Stomach smooth muscle (tissue), 2 donors: Measurements from ENCODE around the gene FLAD1.

Experiments used
- H3K27ac ChIP-seq: one replicate; pipeline ENCODE4 v1.7.0; 2013; ENCODE audit warnings: mild to moderate bottlenecking, low read length, inconsistent platforms
- H3K27me3 ChIP-seq, 2 donors: one replicate each; pipeline ENCODE4 v1.7.0; 2013; ENCODE audit warnings: low read length in 2 of 2; ENCODE audit not compliant: insufficient read depth in 2 of 2, control insufficient read depth in 1 of 2
- H3K36me3 ChIP-seq, 2 donors: one replicate each; pipeline ENCODE4 v1.7.0; 2013; ENCODE audit warnings: low read length in 2 of 2; ENCODE audit not compliant: control insufficient read depth in 2 of 2, insufficient read depth in 2 of 2
- H3K4me1 ChIP-seq: one replicate; pipeline ENCODE4 v1.7.0; 2013; ENCODE audit warnings: low read length; ENCODE audit not compliant: control insufficient read depth, insufficient read depth
- H3K4me3 ChIP-seq, 2 donors: one replicate each; pipeline ENCODE4 v1.7.0; 2013; ENCODE audit warnings: low read length in 2 of 2
- H3K9ac ChIP-seq, 2 donors: one replicate each; pipeline ENCODE4 v1.7.0; 2013; ENCODE audit warnings: low read length in 2 of 2, mild to moderate bottlenecking in 1 of 2
- H3K9me3 ChIP-seq, 2 donors: one replicate each; pipeline ENCODE4 v1.7.0; 2013; ENCODE audit warnings: low read length in 2 of 2; ENCODE audit not compliant: control insufficient read depth in 2 of 2
- donor health status: healthy.
- donor health status: Pancreatic carcinoma.

Gene FLAD1

DNA sequence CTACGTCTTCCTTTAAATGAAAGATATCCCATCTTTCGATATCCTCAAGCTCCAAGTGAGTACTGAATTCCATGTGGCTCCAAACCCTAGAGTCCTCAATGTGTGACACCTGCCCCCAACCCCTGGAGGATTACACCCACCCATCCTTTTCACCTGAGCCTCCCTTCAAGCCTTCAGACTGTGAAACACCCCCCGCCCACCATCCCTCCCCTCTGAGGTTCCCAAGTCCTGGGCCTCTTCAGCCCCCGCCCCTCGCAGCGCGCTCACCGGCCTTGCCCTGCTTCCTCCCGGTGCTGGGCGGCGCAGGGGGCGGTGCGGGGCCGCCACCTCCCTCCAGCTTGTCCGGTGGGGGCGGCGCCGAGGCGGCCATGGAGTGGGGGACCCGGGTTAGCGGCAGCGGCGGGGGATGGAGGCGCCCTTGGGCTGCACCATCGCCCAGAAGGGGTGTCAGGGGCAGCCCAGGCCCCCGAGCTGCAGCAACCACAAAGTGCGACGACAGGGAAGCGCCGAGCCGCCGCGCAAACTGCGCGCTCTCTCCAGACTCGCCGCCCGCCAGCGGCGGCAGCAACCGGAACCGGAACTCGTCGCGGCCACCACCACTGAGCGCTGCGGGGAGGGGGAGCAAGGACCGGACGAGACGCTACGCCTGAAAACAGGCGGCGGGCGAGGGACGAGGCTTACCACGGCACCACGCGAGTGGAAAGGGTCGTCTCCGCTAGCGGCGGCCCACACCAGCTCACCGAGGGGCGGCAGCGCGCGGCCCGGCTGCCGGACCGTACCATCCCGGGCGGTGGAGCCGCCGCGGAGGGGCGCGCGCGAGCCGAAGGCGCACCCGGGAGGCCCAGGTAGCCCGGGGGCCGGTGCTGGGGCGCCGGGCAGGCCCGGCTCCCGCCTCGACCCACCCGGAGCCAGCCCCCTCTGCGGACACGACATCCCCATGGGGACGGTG, 21.7 kb upstream of the FLAD1 start, which contains the start of gene PYGO2:
Gene PYGO2 (minus strand): TSS at position 576 of the 949 bp plus-strand sequence. CDS start 206 bp downstream, at position 370.
- Histone ChIP-seq H3K27me3 (no peaks in the 10 kb centered on the region), H3K9ac (peak within 1 kb of the TSS; percentile 93 to 94), H3K27ac (peak within 1 kb of the TSS; percentile 94), H3K36me3 (peaks cover 33 to 35% of the 10 kb centered on the region in 2 donors), H3K9me3 (no peaks in the 10 kb centered on the region), H3K4me3 (peak within 1 kb of the TSS; percentile 31 to 85), H3K4me1 (peaks cover 41% of the 10 kb centered on the region)

- Histone ChIP-seq H3K27me3 (no peaks in the 10 kb centered on the region), H3K9me3 (no peaks in the 10 kb centered on the region), H3K27ac (peak overlapping the region; percentile 94), H3K36me3 (peaks cover 40 to 42% of the 10 kb centered on the region in 2 donors), H3K4me3 (peak overlapping the region; percentile 31 to 85), H3K9ac (peak overlapping the region; percentile 93 to 94), H3K4me1 (peaks cover 33% of the 10 kb centered on the region)
These were observed 20.9 kb upstream of the FLAD1 start for GRCh38 chr1:154962156-154962749.

- H3K9me3 ChIP-seq: no peaks in the 10 kb centered on the region
- peak overlapping the region; percentile 31 to 85 for H3K4me3 ChIP-seq
- peaks cover 46 to 48% of the 10 kb centered on the region in 2 donors for H3K36me3 ChIP-seq
- H3K27me3 ChIP-seq: no peaks in the 10 kb centered on the region
- H3K4me1 ChIP-seq: peaks cover 30% of the 10 kb centered on the region
- H3K27ac ChIP-seq: peak overlapping the region; percentile 94
- H3K9ac ChIP-seq: peak overlapping the region; percentile 93 to 94
These were observed 20.3 kb upstream of the FLAD1 start for GRCh38 chr1:154962795-154963330.

- no peaks in the 10 kb centered on the region for H3K9me3 ChIP-seq
- no peaks in the 10 kb centered on the region for H3K27me3 ChIP-seq
- no peak overlapping the region for H3K4me3 ChIP-seq
- peaks cover 44 to 51% of the 10 kb centered on the region in 2 donors for H3K36me3 ChIP-seq
- peaks cover 30% of the 10 kb centered on the region for H3K4me1 ChIP-seq
- H3K9ac ChIP-seq: peak overlapping the region in 1 of 2 donors; percentile 42
- H3K27ac ChIP-seq: no peak overlapping the region
These were observed 19.5 kb upstream of the FLAD1 start for GRCh38 chr1:154963643-154964042.

GRCh38 chr1:154964359-154964758, 18.8 kb upstream of the FLAD1 start:
- peaks cover 34% of the 10 kb centered on the region for H3K4me1 ChIP-seq
- no peaks in the 10 kb centered on the region for H3K9me3 ChIP-seq
- no peak overlapping the region for H3K4me3 ChIP-seq
- peaks cover 41 to 52% of the 10 kb centered on the region in 2 donors for H3K36me3 ChIP-seq
- no peak overlapping the region for H3K9ac ChIP-seq
- H3K27me3 ChIP-seq: no peaks in the 10 kb centered on the region
- H3K27ac ChIP-seq: no peak overlapping the region

- H3K4me1 ChIP-seq: peaks cover 40% of the 10 kb centered on the region
- no peak overlapping the region for H3K4me3 ChIP-seq
- H3K9me3 ChIP-seq: no peaks in the 10 kb centered on the region
- H3K27ac ChIP-seq: no peak overlapping the region
- no peaks in the 10 kb centered on the region for H3K27me3 ChIP-seq
- peaks cover 41 to 49% of the 10 kb centered on the region in 2 donors for H3K36me3 ChIP-seq
- no peak overlapping the region for H3K9ac ChIP-seq
These were observed 17.0 kb upstream of the FLAD1 start for GRCh38 chr1:154966111-154966510.

- Histone ChIP-seq H3K36me3 (peaks cover 41 to 49% of the 10 kb centered on the region in 2 donors), H3K27ac (peak overlapping the region; percentile 99), H3K9me3 (no peaks in the 10 kb centered on the region), H3K4me3 (no peak overlapping the region), H3K27me3 (no peaks in the 10 kb centered on the region), H3K4me1 (peaks cover 47% of the 10 kb centered on the region), H3K9ac (no peak overlapping the region)
These were observed 15.7 kb upstream of the FLAD1 start for GRCh38 chr1:154967331-154967950.

DNA sequence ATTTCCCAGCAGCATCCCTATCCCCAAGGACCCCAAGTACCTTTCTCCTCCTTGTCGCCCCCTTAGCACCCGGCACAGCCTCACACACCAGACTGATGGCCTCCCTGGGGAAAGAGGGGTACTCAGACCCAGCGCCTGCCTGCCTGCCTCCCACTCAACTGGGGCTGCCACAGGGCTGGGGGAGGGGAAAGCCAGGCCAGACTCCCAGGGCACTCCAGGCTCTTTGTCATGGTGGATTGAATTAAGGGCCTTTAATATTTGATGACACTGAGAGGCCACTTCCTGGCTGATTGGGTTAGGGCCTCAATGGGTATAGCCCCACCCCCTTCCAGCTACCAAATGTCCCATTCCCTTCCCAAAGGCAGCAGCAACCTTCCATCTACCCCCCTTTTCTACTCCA, 14.4 kb upstream of the FLAD1 start:
- H3K4me3 ChIP-seq: peak overlapping the region in 1 of 2 donors; percentile 70
- no peaks in the 10 kb centered on the region for H3K27me3 ChIP-seq
- H3K36me3 ChIP-seq: peaks cover 33 to 43% of the 10 kb centered on the region in 2 donors
- peak overlapping the region; percentile 99 for H3K27ac ChIP-seq
- H3K4me1 ChIP-seq: peaks cover 50% of the 10 kb centered on the region
- H3K9me3 ChIP-seq: no peaks in the 10 kb centered on the region
- H3K9ac ChIP-seq: peak overlapping the region; percentile 47 to 85

- peak overlapping the region; percentile 69 to 70 for H3K4me3 ChIP-seq
- H3K27me3 ChIP-seq: no peaks in the 10 kb centered on the region
- peaks cover 49% of the 10 kb centered on the region for H3K4me1 ChIP-seq
- peak overlapping the region; percentile 99 for H3K27ac ChIP-seq
- no peaks in the 10 kb centered on the region for H3K9me3 ChIP-seq
- peaks cover 30 to 40% of the 10 kb centered on the region in 2 donors for H3K36me3 ChIP-seq
- H3K9ac ChIP-seq: peak overlapping the region; percentile 47 to 85
These were observed 13.9 kb upstream of the FLAD1 start for GRCh38 chr1:154969246-154969645.

DNA sequence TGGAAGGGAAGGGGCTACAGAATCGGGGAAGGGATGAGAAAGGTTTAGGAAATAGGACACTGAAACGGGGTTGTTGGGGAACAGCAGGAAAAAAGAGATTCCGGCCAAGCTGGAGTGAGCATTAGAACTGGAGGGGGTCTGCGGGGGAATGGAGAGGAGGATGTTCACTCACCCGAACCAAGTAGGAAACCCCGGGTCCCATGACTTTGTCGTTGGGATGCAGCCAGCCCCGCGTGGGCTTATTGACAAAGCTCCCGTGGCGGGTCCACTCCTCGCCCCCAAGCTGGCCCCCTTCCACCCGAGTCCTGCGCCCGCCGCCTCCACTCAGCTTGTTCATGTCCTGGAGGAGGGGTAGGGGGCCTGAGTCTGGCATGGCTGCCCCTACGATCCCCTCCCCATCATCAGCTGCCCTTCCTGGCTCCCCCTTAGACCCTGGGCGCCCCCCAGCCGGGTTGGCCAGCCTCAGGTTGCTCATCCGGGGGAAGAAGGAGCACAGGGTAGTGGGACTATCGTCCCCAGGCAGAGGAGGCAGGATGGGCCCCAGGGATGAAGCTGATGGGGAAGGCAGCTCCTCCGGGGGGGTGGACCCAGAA, 13.2 kb upstream of the FLAD1 start:
- Histone ChIP-seq H3K4me3 (peak overlapping the region; percentile 69 to 70), H3K9me3 (no peaks in the 10 kb centered on the region), H3K9ac (peak overlapping the region; percentile 80 to 85), H3K27ac (peak overlapping the region; percentile 99), H3K4me1 (peaks cover 49% of the 10 kb centered on the region), H3K27me3 (no peaks in the 10 kb centered on the region), H3K36me3 (peaks cover 25 to 34% of the 10 kb centered on the region in 2 donors)
